Activated T-helper 17 cell treated with anti-CD3 and anti-CD28 coated beads, Interleukin-2, amount 50 U/mL, for 72 hours (primary cell): Measurements from ENCODE around the gene DENND5B. TPM values are rescaled to one million over a fixed set of nuclear protein-coding genes. Genes with fewer than 3 reads are reported as not detected.

Experiments used
- total RNA-seq, 2 donors: library from RNA; stranded (reverse); gene quantifications; one replicate each; pipeline ENCODE4 v1.2.3, GENCODE V29; 2022

The DENND5B gene
- total RNA-seq, 2 donors from 2014 or later = 0.58 TPM; not detected in 1

Other genes starting within 250 kb of the DENND5B start
- gene ETFBKMT, start 68.6 kb upstream of the DENND5B start, total RNA-seq = 1 to 10 TPM in 1 of 2 donors, under 1 TPM in 1; 0.24 to 1.2 TPM
- 1 to 10 TPM; 5.7 to 7.7 TPM for gene AMN1, start 137.9 kb upstream of the DENND5B start, total RNA-seq